Measurements from ENCODE around the gene RB1. TPM values are rescaled to one million over a fixed set of nuclear protein-coding genes. Genes with fewer than 3 reads are reported as not detected.

The RB1 gene
- 26.6 and 28.1 TPM in 2 replicates for total RNA-seq (2014; rRNA removed; shearing (Covaris generic))

- peak; percentile 92 for DNase-seq (ENCODE audit: low read depth)
Observed at GRCh38 chr13:48303359-48304142, at the start of gene RB1. RB1 (plus strand) TSS chr13:48303751; CDS start chr13:48303913, 162 bp downstream.

GRCh38 chr13:48253849-48254248, 49.7 kb upstream of the RB1 start:
- DNase-seq (ENCODE audit: low read depth): no peak

GRCh38 chr13:48255090-48255489, 48.5 kb upstream of the RB1 start:
- DNase-seq (ENCODE audit: low read depth): no peak

GRCh38 chr13:48255954-48256353, 47.6 kb upstream of the RB1 start:
- DNase-seq (ENCODE audit: low read depth): no peak

GRCh38 chr13:48258002-48258401, 45.5 kb upstream of the RB1 start:
- no peak for DNase-seq (ENCODE audit: low read depth)

GRCh38 chr13:48258430-48258829, 45.1 kb upstream of the RB1 start:
- DNase-seq (ENCODE audit: low read depth): no peak

GRCh38 chr13:48260970-48261369, 42.6 kb upstream of the RB1 start:
- no peak for DNase-seq (ENCODE audit: low read depth)

GRCh38 chr13:48263196-48263595, 40.4 kb upstream of the RB1 start:
- DNase-seq (ENCODE audit: low read depth): no peak

- DNase-seq (ENCODE audit: low read depth): no peak
Observed at GRCh38 chr13:48264058-48264457, 39.5 kb upstream of the RB1 start.

- no peak for DNase-seq (ENCODE audit: low read depth)
Observed at GRCh38 chr13:48265217-48265815, 38.2 kb upstream of the RB1 start.

- no peak for DNase-seq (ENCODE audit: low read depth)
Observed at GRCh38 chr13:48266150-48266549, 37.4 kb upstream of the RB1 start.

GRCh38 chr13:48266701-48267639, 36.6 kb upstream of the RB1 start:
- DNase-seq (ENCODE audit: low read depth): no peak

- no peak for DNase-seq (ENCODE audit: low read depth)
Observed at GRCh38 chr13:48268019-48268418, 35.5 kb upstream of the RB1 start.

- DNase-seq (ENCODE audit: low read depth): no peak
Observed at GRCh38 chr13:48273346-48273745, 30.2 kb upstream of the RB1 start.

- no peak for DNase-seq (ENCODE audit: low read depth)
Observed at GRCh38 chr13:48275507-48275906, 28.0 kb upstream of the RB1 start.

GRCh38 chr13:48278806-48279205, 24.7 kb upstream of the RB1 start:
- no peak for DNase-seq (ENCODE audit: low read depth)

- no peak for DNase-seq (ENCODE audit: low read depth)
Observed at GRCh38 chr13:48281556-48281955, 22.0 kb upstream of the RB1 start.

- peak; percentile 1 for DNase-seq (ENCODE audit: low read depth)
Observed at GRCh38 chr13:48291730-48292129, 11.8 kb upstream of the RB1 start.

- DNase-seq (ENCODE audit: low read depth): no peak
Observed at GRCh38 chr13:48292650-48293049, 10.9 kb upstream of the RB1 start.

- DNase-seq (ENCODE audit: low read depth): no peak
Observed at GRCh38 chr13:48294653-48295052, 8.9 kb upstream of the RB1 start.

GRCh38 chr13:48295271-48295670, 8.3 kb upstream of the RB1 start:
- no peak for DNase-seq (ENCODE audit: low read depth)

- DNase-seq (ENCODE audit: low read depth): no peak
Observed at GRCh38 chr13:48296528-48296927, 7.0 kb upstream of the RB1 start.

Data from Daoy (cell line).